Effector memory CD4-positive, alpha-beta T cell (primary cell): ENCODE data around the gene C11orf52.

Experiments used
- DNase-seq, 3 donors: peaks; one replicate each; pipeline ENCODE4 v3.0.0-alpha.2; 2020
- H3K27ac ChIP-seq: 2 replicates; pipeline ENCODE4 v1.7.0; 2013; ENCODE audit warnings: mild to moderate bottlenecking, low read length, moderate library complexity; ENCODE audit not compliant: insufficient read depth, poor library complexity, severe bottlenecking
- H3K27me3 ChIP-seq: replicated peaks from 2 replicates; pipeline ENCODE4 v1.7.0; 2013; ENCODE audit warnings: mild to moderate bottlenecking, low read length; ENCODE audit not compliant: insufficient read depth, control insufficient read depth, poor library complexity, severe bottlenecking
- H3K36me3 ChIP-seq: 2 replicates; pipeline ENCODE4 v1.7.0; 2013; ENCODE audit warnings: mild to moderate bottlenecking, low read length, moderate library complexity; ENCODE audit not compliant: control insufficient read depth, insufficient read depth
- H3K4me1 ChIP-seq: 2 replicates; pipeline ENCODE4 v1.7.0; 2013; ENCODE audit warnings: low read length, mild to moderate bottlenecking; ENCODE audit not compliant: control insufficient read depth, insufficient read depth, poor library complexity, severe bottlenecking
- H3K4me3 ChIP-seq: 2 replicates; pipeline ENCODE4 v1.7.0; 2013; ENCODE audit warnings: low read length, low read depth, mild to moderate bottlenecking; ENCODE audit not compliant: insufficient read depth, poor library complexity, severe bottlenecking
- H3K9me3 ChIP-seq: 2 replicates; pipeline ENCODE4 v1.7.0; 2013; ENCODE audit warnings: mild to moderate bottlenecking, low read length, moderate library complexity; ENCODE audit not compliant: control insufficient read depth

Gene C11orf52

DNA sequence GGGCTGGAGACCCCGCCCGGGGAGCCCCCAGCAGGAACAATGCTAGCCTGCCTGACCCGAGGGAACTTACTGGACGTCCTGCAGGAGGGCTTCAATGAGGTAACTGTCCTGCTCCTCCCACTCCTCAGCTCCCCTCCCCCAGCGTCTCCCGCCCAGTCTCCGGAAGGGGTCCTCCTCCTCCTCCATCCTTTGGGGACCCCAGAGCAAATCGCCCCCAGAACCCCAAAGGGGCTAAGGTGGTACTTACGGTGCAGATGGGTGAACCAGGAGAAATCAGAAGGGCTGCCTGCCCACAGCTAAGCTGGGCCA is 18.7 kb downstream of the C11orf52 start:
- peak overlapping the region; percentile 27 for H3K27ac ChIP-seq

DNA sequence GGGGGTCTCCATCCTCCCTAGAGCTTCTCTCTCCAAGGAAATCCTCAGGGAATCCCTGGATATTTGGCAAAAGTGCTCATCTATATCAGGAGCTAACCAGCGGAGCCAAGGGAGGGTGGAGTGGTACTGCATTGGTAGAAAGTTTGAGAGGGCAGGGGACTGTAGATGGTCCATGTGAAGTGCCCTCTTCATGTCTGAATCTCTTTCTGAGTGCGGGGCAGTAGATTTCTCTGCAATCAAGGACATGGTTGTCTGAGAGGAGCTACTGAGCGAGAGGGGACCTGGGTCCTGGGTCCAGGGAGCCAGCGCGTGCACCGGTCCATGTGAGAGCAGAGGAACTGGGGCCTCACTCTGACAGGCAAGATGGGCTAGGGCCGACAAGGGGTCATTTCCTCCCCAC is 19.1 kb downstream of the C11orf52 start:
- H3K27ac ChIP-seq = no peak overlapping the region

More for the DNA sequence above, 18.7 kb downstream of the C11orf52 start:
- H3K4me1 ChIP-seq = peaks cover 24% of the 10 kb centered on the region
- DNase-seq = no peak
- no peaks in the 10 kb centered on the region for H3K27me3 ChIP-seq
- no peaks in the 10 kb centered on the region for H3K9me3 ChIP-seq
- H3K4me3 ChIP-seq = peak overlapping the region; percentile 72
- H3K36me3 ChIP-seq = no peaks in the 10 kb centered on the region

DNA sequence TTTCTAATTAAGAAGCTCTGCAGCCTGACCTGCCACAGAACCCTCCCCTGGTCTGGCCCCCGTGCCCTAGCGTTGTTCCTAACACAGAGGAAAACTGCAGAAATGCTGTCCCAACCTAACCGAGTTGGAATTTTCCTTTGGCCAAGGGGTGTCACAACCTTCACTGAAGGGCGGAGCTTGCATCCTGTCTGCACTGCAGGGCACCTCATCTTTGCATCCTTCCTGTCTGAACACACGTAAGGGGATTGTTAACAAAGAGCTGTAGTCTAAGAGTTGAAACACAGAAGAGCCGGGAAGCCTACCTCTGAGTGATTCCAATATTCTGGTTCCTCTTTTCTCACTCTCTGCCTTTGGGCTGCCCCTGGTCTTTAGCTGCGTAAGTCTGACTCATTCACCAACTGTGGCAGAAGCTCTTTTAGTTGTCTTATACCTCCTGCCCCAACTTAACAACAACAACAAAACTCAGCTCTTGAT is 20.0 kb downstream of the C11orf52 start:
- no peak overlapping the region for H3K4me3 ChIP-seq
- H3K4me1 ChIP-seq = peaks cover 24% of the 10 kb centered on the region

More for the DNA sequence above, 19.1 kb downstream of the C11orf52 start:
- Histone ChIP-seq H3K27me3 (no peaks in the 10 kb centered on the region), H3K36me3 (no peaks in the 10 kb centered on the region), H3K4me3 (no peak overlapping the region), H3K9me3 (no peaks in the 10 kb centered on the region), H3K4me1 (peaks cover 24% of the 10 kb centered on the region)
- no peak for DNase-seq

DNA sequence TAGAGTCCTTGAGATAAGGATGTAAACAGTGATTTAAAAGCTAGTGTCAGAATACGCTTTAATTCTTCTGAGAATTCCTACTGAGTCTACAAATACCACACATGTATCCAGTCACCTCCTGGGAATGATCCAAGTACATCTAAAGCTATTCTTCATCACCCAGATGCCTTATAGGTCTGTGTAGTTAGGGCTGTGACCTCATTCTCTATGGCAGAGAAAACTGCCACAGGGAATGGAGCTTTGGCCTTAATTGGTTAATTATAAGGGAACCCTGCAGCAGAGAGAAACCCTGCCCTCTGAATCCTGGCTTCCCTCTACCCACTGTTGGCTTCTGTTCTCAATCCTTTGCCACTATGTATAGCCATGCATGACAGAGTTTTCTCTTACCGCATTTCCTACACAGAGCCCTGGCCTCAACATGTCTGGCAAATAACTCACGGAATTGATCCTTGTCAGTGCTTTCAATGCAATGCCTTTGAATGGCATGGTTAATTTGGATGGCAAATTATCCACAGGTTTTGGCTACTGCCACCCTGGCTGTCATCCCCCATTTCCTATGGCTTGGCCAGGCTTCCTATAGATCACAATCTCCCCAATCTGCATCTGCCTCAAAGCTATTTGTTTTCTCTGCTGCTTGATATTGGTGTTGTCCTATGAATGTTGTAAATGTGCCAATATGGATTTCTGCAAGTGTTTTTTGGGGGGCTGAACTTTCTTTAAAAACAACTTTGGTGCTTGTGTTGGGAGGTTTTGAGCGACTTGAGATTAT is 21.3 kb downstream of the C11orf52 start:
- Histone ChIP-seq H3K4me3 (no peak overlapping the region), H3K27me3 (no peaks in the 10 kb centered on the region), H3K9me3 (no peaks in the 10 kb centered on the region), H3K36me3 (no peaks in the 10 kb centered on the region), H3K4me1 (peaks cover 24% of the 10 kb centered on the region), H3K27ac (no peak overlapping the region)
- no peak for DNase-seq

More for the DNA sequence above, 20.0 kb downstream of the C11orf52 start:
- H3K27ac ChIP-seq = peak overlapping the region; percentile 33
- no peaks in the 10 kb centered on the region for H3K36me3 ChIP-seq
- no peaks in the 10 kb centered on the region for H3K27me3 ChIP-seq
- DNase-seq = no peak
- no peaks in the 10 kb centered on the region for H3K9me3 ChIP-seq

DNA sequence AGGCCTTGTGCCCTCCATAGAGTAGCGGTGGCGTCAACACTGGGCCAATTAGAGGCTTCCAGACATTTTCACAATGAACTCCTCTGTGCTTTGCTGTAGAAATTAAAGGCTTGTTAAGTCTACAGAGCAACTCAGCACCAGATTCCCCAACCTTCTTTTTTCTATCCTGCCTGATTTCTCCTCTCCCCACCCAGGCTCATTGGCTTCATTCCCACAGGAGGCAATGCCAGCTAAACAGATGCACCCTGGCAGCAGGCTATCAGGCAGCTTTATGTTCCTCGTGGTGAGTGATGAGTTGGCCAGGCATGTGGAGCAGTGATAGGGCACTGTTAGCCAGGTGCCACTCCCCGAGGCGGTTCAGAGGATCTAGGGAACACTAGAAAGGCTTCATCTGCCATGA is 23.2 kb downstream of the C11orf52 start:
- H3K4me3 ChIP-seq = no peak overlapping the region
- H3K36me3 ChIP-seq = no peaks in the 10 kb centered on the region
- H3K27me3 ChIP-seq = no peaks in the 10 kb centered on the region
- H3K4me1 ChIP-seq = peaks cover 15% of the 10 kb centered on the region
- H3K9me3 ChIP-seq = no peaks in the 10 kb centered on the region
- H3K27ac ChIP-seq = no peak overlapping the region
- DNase-seq = no peak

DNA sequence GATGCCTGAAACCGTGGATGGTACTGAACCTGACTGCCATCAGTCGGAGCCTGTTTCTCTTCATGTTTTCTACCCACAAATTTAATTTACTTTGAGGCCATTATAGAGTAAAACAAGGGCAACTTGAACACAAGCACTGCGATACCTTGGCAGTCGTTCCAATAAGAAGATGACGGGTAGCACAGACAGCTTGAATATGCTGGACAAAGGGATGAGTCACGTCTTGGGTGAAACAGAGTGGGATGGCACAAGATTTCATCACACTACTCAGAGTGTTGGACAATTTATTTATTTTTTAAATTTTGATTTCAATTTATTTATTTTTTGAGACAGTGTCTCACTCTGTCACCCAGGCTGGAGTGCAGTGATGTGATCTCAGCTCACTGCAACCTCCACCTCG is 24.1 kb downstream of the C11orf52 start:
- H3K9me3 ChIP-seq = no peaks in the 10 kb centered on the region

DNA sequence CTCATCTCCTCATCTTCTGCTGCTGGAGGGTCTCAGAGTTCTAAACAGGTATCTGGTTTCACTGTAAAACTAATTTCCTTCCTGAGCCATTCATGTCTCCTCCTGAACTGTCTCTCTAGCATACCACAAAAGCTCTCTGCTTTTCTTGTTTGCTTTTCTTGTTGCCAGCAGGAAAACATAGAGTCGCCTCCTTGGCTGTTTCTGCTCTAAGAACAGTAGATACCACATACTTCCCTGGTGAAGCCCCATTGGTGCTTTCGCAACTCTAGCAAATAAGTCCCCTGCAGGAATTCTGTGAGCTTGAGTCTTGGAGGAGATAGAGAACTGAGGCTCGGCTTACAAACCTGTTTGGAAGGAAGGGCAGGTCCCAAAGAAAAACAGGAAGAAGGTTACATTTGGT is 25.4 kb downstream of the C11orf52 start:
- Histone ChIP-seq H3K4me3 (no peak overlapping the region), H3K4me1 (no peaks in the 10 kb centered on the region), H3K36me3 (no peaks in the 10 kb centered on the region), H3K27me3 (no peaks in the 10 kb centered on the region), H3K9me3 (no peaks in the 10 kb centered on the region), H3K27ac (no peak overlapping the region)
- no peak for DNase-seq

More for the DNA sequence above, 24.1 kb downstream of the C11orf52 start:
- Histone ChIP-seq H3K36me3 (no peaks in the 10 kb centered on the region), H3K4me1 (peaks cover 8% of the 10 kb centered on the region), H3K27ac (no peak overlapping the region), H3K4me3 (no peak overlapping the region), H3K27me3 (no peaks in the 10 kb centered on the region)
- no peak for DNase-seq

DNA sequence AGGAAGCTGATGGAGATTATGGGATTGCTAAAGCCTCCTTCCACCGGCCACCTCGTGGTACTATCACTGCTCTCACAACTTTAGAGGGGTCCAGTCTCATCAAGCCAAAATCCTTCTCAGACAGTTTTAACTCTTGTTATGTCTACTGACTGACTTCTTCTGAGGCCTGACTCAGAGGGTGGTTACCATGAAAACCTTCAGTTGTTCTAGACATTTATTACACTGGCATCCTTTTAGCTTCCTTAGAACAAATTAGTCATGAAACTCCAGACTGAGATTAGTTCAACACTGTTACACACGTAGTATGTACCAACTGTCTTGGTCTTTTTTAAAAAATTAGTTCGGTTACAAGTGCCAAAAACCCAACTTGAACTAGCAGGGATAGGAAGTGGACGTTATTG is 25.9 kb downstream of the C11orf52 start:
- H3K4me1 ChIP-seq = no peaks in the 10 kb centered on the region
- H3K36me3 ChIP-seq = no peaks in the 10 kb centered on the region
- no peaks in the 10 kb centered on the region for H3K27me3 ChIP-seq
- no peak overlapping the region for H3K4me3 ChIP-seq
- DNase-seq = no peak
- H3K9me3 ChIP-seq = no peaks in the 10 kb centered on the region
- H3K27ac ChIP-seq = no peak overlapping the region

DNA sequence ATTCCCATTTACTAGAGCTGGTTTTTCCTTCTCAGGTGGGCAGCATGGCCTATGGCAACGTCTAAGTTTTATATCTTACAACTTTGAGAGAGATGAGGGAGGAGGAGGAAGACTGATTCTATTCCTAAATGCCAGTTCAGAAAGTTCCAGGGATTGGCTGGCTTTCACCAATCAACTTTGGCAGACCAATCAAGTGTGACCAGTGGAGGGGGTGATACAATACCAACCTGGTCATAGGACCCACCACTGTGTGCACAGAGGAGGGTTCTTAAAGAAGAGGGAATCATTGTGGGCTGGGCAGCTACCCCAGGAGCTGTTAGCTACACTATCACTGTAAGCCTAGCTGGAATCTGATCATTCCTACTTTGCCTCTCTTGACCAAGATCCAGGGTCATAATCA is 26.5 kb downstream of the C11orf52 start:
- Histone ChIP-seq H3K9me3 (no peaks in the 10 kb centered on the region), H3K36me3 (no peaks in the 10 kb centered on the region), H3K4me1 (no peaks in the 10 kb centered on the region), H3K27me3 (no peaks in the 10 kb centered on the region), H3K27ac (no peak overlapping the region), H3K4me3 (no peak overlapping the region)
- DNase-seq = no peak

DNA sequence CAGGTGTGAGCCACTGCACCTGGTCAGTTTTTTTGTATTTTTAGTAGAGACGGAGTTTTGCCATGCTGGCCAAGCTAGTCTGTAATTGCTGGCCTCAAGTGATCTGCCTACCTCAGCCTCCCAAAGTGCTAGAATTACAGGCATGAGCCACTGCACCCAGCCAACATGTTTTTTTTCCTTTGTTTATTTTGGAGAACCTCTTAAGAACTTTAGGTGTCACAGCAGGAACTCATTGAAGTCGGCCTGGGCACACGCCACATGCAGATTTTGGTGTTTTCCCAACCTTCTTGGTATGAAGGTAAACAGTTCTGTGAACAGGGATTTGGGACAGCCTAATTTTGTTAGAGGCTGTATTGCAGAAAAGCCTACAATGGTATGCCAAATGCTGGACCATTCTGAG is 27.8 kb downstream of the C11orf52 start:
- no peak for DNase-seq
- Histone ChIP-seq H3K27me3 (no peaks in the 10 kb centered on the region), H3K9me3 (no peaks in the 10 kb centered on the region), H3K36me3 (no peaks in the 10 kb centered on the region), H3K4me1 (no peaks in the 10 kb centered on the region), H3K4me3 (no peak overlapping the region), H3K27ac (no peak overlapping the region)
